ENCODE data around the gene STS. TPM values are rescaled to one million over a fixed set of nuclear protein-coding genes. Genes with fewer than 3 reads are reported as not detected.

The STS gene
- total and polyA plus RNA-seq, 2 of the 4 experiments (the other 2 are of a cell fraction) = 2.6 to 3.4 TPM

GRCh38 chrX:7106649-7107048 lies 40.9 kb upstream of the STS start:
- Histone ChIP-seq H3K36me3 (ENCODE audit: control insufficient read depth, insufficient read depth, low read length) (peaks cover 4% of the 10 kb centered on the region; the same call in 1 of the 2 replicates), H3K27me3 (ENCODE audit: control insufficient read depth, insufficient read depth, low read length) (no peaks in the 10 kb centered on the region), H3K9me3 (ENCODE audit: control insufficient read depth, insufficient read depth, low read length) (no peaks in the 10 kb centered on the region), H2BK5ac (ENCODE audit: low read depth, low read length, poor library complexity, severe bottlenecking) (no peak overlapping the region), H2BK120ac (ENCODE audit: low read depth, low read length) (no peak overlapping the region), H3K23ac (ENCODE audit: low read depth, low read length) (no peak overlapping the region), H4K8ac (ENCODE audit: low read depth in 2 of 2, low read length in 2 of 2) (no peak overlapping the region), H4K91ac (ENCODE audit: insufficient read depth, low read depth, low read length) (no peak overlapping the region), H3K14ac (replicated peaks; ENCODE audit: low read depth, low read length) (no peak overlapping the region), H3K4me1 (ENCODE audit: control insufficient read depth, insufficient read depth, low read length) (peaks cover 5% of the 10 kb centered on the region; the same call in 1 of the 2 replicates), H2BK20ac (ENCODE audit: low read depth, low read length) (no peak overlapping the region), H3K4me3 (ENCODE audit: insufficient read depth, low read depth, low read length) (no peak overlapping the region), H4K20me1 (ENCODE audit: insufficient read depth, low read length) (no peaks in the 10 kb centered on the region), H4K5ac (ENCODE audit: low read depth, low read length) (no peak overlapping the region), H2BK15ac (ENCODE audit: low read depth, low read length) (no peak overlapping the region), H3K18ac (ENCODE audit: low read depth, low read length) (no peak overlapping the region), H3K56ac (ENCODE audit: extremely low read depth, insufficient read depth, low read length) (no peak overlapping the region), H3K9ac (ENCODE audit: low read depth, low read length) (no peak overlapping the region), H2AK9ac (replicated peaks; ENCODE audit: low read depth, low read length, poor library complexity) (no peak overlapping the region), H2AFZ (replicated peaks; ENCODE audit: low read length, poor library complexity) (no peak overlapping the region), H2AK5ac (ENCODE audit: low read depth, low read length) (no peak overlapping the region), H3K4ac (ENCODE audit: low read depth, low read length) (no peak overlapping the region), H3K9me1 (ENCODE audit: insufficient read depth, low read length) (peaks cover 2% of the 10 kb centered on the region; the same call in 1 of the 2 replicates), H3K4me2 (ENCODE audit: low read depth, low read length) (no peak overlapping the region), H3K27ac (ENCODE audit: insufficient read depth, low read length) (no peak overlapping the region), H3K79me1 (ENCODE audit: low read depth in 1 of 2, low read length in 2 of 2) (peaks cover 15 to 21% of the 10 kb centered on the region in 2 experiments; a peak in 2 of 4 replicates)
- no CpG with 5 or more reads among the region's 2 CpGs for WGBS, 2 experiments (ENCODE audit: extremely low coverage in 2 of 2, insufficient read length in 1 of 2)
- no TSS peak for BruUV-seq (replicated peaks)
- CTCF ChIA-PET = no interaction called here
- ATAC-seq (ENCODE audit: low read depth) (no peak), DNase-seq (no peak)
- no peak for TF ChIP-seq RAD21 (IDR thresholded peaks at IDR 0.05; ENCODE audit: low read length)
- dilution Hi-C loops (cut with HindIII; ENCODE audit: low sequenced_read_pairs, unreplicated experiment) = no loop called here
- intact Hi-C loops (cut with micrococcal nuclease) = no loop called here
- POLR2A ChIA-PET (ENCODE audit: unreplicated experiment) = no interaction called here
- in situ Hi-C loops (cut with MboI; ENCODE audit: low sequenced_read_pairs) = no loop called here

Data from IMR-90 (cell line).